Central memory CD4-positive, alpha-beta T cell (primary cell): ENCODE results near the gene HIKESHI.
"Not testable (repeated sequence)": the region's sequence is repeated elsewhere in the genome, so short reads cannot be mapped to it uniquely, and the experiment has no call there.

ENCODE experiments used
- DNase-seq: peaks from one replicate; pipeline ENCODE4 v3.0.0; 2022

The HIKESHI gene

DNA sequence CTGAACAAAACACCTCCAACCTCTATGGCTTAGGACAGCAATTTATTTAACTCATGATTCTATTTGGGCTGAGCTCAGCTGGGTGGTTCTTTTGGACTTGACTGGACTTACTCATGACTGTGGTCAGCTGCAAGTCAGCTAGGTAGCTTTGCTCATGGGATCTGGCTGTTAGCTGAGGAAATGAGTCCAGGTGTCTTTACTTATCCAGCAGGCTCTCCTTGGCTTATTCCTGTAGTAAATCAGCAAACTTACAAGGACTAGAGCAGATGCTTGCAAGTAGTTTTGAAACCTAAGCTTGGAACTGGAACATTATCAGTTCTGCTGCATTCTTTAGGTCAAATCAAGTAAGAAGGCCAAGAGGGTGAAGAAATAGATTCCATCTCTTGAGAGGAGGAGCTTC, 8.0 kb upstream of the HIKESHI start:
- no peak for DNase-seq

DNA sequence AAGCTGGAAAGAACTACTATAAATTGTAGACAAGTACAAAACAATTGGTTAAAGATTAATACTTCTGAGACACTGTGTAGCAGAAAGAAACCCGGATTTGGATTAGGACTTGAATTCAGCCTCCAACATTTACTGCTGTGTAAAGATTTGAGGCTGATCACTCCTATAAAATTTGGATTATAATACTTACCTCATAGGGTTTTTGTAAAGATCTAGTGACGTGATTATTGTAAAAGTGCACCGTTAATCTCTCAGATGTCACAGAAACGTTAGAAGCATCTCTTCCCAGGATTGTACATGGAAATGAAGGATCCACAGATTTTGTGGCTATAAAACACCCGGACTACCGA, 323 bp upstream of the HIKESHI start:
- DNase-seq, result no peak

DNA sequence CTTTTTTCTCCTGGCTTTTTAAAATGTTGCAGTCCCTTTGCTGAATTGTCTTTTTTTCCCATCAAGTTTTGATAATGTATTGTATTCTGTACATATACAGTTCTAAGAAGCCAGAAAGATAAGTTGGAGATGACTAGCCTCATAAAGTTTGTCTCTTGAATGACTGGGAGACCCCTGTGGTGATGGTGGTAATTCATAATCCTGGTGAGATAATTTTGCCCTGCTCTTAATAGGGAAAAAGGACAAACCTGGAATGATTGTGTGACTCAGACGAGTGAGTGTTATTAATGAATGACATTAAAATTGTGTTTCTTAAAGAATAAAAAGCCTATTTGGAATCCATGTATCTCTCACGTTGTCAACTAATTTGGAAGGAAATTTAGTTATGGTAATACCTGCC, 1.2 kb downstream of the HIKESHI start:
- no peak for DNase-seq

DNA sequence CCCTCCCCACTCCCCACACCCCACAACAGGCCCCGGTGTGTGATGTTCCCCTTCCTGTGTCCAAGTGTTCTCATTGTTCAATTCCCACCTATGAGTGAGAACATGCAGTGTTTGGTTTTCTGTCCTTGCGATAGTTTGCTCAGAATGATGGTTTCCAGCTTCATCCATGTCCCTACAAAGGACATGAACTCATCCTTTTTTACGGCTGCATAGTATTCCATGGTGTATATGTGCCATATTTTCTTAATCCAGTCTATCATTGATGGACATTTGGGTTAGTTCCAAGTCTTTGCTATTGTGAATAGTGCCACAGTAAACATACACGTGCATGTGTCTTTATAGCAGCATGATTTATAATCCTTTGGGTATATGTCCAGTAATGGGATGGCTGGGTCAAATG, 6.7 kb downstream of the HIKESHI start:
- DNase-seq, result not testable (repeated sequence)

DNA sequence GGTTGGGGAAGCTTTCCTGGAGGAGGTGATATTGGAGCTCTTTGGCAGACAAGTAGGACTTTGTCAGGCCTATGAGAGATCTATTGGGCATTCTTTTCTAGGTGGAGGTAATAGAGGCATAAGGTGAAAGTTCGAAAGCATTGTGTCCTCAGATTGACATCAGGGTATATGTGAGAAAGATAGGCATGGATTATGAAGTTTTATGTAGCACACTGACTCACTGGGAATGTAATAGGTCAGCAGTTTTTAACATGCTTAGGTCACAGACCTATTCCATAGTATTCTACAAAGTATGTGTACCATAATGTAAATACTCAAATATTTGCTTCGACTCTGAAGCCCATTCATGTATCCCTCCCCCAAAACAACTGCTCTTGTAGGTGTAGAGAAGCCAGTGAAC, 11.8 kb downstream of the HIKESHI start:
- no peak for DNase-seq

DNA sequence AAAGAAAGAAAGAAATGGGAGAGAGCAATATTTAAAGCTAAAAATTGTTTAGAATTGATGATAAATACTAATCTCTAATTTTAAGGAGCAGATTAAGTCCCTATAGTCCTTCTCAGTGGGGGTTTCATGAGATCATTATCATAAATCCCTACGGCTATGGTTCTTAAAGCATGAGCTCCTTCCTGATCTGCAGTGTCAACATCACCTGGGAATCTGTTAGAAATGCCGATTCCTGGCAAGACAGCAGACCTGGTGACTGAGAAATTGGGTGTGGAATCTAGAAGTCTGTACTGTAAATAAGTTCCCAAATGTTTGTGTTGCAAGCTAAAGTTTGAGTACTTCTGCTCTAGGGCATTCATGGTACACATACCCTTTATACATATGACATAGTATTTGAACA, 12.6 kb downstream of the HIKESHI start:
- no peak for DNase-seq

DNA sequence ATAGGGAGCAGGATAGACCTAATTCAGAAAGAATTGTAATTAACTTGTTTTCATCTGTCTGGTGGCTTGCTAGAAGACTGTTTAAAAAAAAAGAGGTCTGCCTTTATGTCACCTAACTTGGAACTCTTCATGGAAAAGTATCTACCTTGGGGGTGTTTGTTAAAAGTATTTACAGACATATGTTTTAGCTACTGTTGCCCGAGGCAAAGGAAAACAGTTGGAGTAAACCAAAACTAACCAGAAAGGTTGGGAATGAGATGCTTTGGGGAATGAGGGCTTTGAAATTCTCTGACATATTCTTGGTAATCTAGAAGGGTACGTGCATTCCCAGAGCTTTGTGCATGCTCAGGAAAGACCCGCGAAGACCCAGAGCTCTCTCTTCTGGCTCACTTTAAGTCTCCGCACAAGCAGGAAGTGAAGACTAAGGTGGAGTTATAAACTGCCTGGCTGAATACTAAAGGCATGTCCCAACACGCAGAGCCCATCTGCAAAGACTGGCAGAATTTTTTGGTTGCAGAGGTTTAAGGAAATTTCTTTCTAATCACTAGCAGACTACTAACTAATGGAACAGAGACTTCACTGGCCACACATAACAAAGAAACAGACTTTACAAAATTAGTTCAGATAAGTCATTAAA, 33.2 kb downstream of the HIKESHI start:
- DNase-seq, result no peak

DNA sequence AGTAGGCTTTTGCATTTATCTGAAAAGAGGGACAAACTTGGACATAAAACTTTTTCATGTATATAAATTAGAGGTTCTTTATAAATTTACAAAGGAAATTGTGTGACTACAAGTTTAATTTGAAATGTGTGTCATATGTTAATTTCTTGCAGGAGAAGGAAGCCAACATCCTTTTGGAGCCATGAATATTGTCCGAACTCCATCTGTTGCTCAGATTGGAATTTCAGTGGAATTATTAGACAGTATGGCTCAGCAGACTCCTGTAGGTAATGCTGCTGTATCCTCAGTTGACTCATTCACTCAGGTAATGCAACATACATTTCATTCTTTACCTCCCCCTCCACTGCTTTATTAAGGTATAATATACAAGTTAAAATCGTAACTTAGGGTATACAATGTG, 35.2 kb downstream of the HIKESHI start:
- no peak for DNase-seq

DNA sequence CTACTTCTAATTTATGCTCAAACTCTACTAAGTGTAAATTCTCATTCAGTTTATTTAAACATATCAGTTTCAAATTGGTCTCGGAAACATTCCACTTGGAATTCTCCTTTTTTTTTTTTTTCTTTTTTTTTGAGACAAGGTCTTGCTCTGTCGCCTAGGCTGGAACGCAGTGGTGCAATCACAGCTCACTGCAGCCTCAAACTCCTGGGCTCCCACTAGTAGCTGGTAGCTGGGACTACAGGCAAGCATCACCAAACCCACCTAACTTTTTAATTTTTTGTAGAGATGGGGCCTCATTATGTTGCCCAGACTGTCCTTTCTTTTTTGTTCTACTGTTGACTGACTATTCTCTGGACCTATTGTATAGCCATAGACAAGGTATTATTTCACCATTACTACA, 39.3 kb downstream of the HIKESHI start:
- no peak for DNase-seq

DNA sequence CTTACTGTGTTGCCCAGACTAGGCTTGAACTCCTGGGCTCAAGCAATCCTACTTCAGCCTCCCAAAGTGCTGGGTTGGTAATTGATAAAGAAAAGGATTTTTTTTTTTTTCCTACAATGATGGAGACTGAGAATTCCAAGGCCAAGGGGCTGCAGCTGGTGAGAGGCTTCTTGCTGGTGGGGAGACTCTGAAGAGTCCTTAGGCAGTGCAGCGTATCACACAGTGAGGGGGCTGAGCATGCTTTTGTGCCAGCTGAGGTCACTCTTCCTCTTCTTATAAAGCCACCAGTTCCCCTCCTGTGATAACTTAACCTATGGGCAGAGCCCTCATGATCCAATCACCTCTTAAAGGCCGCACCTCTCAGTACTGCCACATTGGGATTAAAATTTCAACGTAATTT, 44.5 kb downstream of the HIKESHI start:
- no peak for DNase-seq

DNA sequence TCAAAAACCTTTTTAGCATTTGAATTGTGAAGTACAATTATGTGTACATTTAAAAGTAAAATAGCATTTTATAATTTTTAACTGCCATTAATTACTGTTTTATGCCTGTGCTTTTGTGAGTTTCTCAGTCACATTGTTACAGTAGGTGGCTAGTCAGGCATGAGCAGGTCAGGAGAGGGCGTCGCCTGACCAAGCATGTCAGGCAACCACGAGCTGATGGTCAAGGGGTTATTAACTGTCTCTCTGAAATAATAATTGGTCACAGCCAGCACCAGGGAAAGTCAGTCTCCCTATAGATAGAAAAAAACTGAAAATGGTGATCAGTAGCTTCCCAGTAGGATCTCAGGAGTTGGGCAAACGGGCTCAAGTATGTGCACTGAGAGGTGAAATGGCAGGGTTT, 53.2 kb downstream of the HIKESHI start:
- no peak for DNase-seq

DNA sequence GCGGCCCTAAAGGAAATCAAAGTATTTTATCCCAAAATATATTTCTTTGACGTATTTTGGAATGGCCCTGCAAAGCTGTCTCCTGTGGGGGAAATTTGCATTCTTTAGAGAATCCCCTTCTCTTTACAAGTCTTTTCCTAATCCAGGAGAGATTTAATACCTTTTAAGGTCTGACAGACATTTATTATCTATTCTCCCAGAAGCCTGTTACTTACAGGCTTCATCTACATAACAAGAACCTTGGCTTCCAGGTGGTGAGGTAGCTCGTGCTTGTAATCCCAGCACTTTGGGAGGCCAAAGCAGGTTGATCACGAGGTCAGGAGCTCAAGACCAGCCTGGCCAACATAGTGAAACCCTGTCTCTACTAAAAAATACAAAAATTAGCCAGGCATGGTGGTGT, 55.4 kb downstream of the HIKESHI start:
- DNase-seq, result not testable (repeated sequence)

DNA sequence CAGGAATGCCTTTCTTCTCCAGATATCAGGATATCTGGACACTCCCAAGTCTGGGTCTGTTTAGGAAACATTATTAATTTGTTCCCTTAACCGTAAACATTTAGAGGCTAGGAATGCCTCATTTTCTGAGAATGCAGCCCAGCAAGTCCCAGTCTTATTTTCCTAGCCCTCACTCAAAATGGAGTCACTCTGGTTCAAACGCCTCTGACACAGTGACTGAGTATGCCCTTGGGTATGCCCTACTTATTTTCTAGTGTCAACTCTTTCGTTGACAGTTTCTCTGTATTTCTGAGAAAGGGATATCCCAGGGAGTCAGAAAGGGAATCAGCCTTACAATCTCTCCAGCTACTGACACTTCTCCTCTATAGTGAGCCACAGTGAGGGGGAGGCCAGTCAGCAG, 56.7 kb downstream of the HIKESHI start:
- DNase-seq, result no peak

DNA sequence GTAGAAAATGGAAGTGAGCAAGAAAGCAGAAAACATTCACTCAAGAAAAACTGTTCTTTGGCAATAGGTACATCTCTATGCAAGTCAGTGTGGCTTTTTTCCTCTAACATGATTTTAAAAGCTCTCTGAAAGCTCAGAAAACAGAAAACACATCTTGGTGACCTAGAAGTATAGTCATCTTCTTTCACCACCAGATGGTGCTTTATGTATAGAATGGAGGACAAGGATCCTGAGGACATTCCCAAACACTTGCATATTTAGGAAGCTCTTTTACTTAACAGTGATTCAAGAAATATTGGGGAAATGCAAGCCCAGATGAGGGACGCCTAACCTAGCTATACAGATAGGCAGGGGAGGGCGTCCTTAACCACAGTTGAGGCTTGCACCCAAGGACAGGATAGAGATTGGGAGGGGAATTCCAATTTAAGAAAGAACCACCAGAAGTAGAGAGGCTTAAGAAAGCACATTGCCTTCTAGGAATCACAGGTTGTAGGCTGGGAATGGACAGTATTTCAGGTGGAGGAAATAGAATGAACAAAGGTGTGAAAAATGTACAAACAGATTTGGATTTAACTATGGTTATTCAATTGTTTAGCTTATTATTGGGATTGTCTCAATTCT, 58.8 kb downstream of the HIKESHI start:
- no peak for DNase-seq

DNA sequence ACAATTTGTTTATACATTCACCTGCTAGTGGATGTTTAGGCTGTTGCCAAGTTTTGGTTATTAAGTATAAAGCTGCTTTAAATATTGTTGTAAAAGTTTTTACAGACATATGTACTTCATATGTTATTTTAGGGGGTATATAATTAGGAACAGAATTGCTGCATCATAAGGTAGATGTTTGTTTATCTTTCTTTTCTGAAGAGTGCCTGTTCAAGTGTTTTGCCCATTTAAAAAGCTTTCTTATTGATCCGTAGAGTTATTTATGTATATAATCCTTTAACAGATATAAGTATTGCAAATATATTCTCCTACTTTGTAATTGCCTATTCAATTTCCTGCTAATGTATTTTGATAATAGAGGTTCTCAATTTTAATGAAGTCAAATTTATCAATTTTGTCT, 61.4 kb downstream of the HIKESHI start:
- no peak for DNase-seq

DNA sequence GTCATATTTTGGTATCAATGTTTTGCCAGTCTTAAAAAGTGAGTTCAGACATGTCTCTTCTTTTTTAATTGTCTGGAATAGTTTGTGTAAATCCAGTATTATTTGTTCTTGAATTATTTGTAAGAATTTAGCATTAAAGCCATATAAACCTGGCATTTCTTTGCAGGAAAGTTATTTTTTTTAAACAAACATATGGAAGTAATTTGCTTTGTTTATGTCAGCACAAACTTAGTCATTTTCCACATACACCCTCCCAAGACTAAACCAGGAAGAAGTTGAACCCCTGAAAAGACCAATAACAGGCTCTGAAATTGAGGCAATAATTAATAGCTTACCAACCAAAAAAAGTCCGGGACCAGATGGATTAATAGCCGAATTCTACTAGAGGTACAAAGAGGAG, 63.5 kb downstream of the HIKESHI start:
- no peak for DNase-seq

DNA sequence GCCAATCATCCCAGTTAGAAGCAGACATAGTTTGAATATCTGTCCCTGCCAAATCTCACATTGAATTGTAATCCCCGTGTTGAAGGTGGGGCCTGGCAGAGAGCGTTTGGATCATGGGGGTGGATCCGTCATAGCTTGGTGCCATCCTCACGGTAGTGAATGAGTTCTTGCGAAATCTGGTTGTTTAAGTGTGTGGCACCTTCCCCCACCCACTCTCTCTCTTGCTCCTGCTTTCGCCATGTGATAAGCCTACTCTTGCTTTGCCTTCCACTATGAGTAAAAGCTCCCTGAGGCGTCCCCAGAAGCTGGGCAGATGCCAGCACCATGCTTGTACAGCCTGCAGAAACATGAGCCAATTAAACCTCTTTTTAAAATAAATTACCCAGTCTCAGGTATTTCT, 67.6 kb downstream of the HIKESHI start:
- no peak for DNase-seq

DNA sequence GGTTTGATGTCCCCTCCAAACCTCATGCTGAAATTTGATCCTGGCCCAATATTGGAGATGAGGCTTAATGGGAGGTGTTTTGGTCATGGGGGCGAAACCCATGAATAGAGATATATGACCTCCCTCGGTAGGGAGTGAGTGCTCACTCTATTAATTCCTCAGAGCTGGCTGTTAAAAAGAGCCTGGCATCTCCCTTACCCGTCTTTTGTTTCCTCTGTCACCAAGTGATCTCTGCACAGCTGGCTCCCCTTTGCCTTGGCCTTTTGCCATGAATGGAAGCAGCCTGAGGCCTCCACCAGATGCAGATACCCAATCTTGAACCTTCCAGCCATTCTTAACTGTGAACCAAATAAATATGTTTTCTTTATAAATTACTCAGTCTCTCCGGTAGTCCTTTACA, 68.1 kb downstream of the HIKESHI start:
- DNase-seq, result no peak

DNA sequence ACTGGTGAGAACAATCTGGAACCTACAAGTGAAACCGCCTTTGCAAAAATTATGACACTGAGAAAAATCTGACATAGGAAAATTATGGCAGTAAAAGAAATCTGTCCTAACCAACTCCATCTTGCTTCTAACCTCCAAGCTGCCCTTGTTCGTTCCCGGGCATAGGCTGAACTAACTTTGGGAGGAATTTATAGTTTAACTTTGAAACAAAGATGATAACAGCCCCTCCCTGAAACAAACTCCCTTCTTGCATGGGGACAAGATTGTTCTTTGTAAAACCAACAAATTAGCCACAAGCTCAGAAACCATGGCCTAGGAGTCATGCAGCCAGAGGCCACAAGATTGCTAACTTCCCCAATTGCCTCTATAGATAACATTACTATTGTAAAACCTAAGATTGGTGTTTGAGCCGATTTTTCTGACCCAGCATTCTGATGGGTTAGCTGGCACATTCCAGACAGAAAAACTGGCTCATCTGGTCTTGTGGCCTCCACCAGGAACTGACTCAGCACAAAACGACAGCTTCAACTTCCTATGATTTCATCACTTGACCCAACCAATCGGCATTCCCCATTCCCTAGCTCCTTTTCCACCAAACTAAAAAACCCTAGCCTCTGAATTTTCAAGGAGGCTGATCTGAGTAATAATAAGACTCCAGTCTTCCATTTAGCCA, 69.0 kb downstream of the HIKESHI start:
- no peak for DNase-seq

DNA sequence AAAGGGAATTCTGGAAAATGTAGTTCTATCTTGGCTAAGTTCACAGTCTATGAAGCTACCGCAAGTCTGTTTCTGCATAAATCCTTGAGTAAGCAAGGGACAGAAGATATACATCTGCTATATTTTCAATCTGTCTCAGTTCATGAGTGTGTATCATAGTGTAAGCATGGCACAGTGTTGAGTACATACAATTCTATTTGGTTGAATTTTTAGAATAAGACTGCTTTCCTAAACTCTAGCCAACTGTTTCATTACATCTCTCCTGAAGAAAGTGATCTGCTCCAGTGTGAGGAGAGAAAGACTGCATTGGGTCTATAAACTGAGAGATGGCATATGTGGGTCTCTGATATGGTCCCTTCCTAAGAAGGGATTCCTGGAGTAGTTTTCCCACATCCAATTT, 70.0 kb downstream of the HIKESHI start:
- no peak for DNase-seq

DNA sequence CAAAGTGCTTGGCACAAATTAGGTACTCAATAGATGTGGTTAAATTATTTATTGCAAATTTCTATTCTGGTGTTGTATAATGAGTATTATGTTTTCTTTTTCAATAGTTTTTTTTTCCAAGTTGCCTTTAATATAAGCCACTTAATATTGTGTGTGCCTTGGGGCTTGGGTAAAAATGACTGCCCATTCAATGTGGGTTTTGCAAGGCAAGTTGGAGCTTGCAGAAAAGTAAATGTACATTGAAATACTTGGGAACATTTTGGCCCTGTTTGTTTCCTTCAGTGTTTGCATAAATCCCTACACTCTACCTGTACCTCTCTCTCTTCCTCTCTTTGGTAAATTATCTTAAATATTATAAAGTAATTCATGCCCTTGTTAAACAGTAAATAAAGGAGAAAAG, 70.5 kb downstream of the HIKESHI start:
- no peak for DNase-seq

DNA sequence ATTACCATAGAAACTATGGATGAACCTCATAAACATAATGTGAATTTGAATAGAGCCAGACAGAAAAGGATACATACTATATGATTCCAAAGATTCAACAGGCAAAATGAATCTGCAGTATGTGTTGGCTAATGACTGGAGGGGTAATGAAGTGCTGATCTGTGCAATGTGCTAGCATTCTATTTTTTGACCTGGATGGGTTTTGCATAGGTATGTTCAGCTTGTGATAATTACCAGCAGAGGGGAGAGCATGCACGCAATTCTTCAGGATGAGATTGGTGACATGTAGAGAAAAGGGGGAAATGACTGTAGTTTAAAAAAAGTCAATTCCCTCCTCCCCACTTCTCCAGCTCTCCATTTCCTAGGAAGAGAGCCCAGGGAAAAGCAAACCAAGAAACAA, 72.0 kb downstream of the HIKESHI start:
- no peak for DNase-seq

DNA sequence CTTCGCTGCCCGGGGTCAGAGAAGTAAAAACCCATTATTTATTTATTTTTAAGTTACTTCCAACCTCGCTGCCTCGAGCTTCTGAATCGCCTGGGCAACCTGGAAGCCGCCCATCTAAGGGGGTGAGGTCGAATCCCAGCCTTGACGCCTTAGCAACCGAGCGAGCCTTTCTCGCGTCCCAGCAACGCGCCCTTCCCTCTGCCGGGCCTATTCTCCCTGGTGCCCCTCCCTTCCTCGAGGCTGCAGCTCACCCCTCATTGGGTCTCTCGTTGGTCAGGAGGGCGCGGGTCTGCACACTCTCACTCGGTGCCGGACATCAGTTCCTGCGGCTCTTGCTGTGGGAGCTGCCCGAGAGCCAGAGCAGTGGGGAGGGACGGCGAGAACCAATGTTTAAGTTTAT, 72.5 kb downstream of the HIKESHI start, which contains the start of gene CCDC81:
Gene CCDC81 (plus strand): TSS at position 302 of the 400 bp plus-strand sequence. CDS start 277 bp downstream, outside the sequence.
- no peak for DNase-seq

DNA sequence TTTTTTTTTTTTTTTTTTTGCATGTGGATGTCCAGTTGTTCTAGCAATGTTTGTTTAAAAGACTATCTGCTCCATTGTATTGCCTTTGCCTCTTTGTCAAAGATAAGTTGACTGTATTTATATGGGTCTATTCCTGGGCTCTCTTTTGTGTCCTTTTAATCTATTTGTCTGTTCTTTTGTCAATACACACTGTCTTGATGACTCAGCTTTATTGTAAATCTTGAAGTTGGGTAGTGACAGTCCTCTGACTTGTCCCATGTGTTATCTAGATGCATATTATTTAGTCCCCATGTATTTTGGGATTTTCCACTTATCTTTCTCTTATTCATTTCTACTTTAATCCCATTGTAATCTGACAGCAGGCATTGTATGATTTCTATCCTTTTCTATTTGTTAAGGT, 75.9 kb downstream of the HIKESHI start:
- DNase-seq, result no peak
